ENCODE data around the gene SCYGR5.

The SCYGR5 gene

GRCh38 chr2:227654426-227654825 is 12.2 kb upstream of the SCYGR5 start:
- Histone ChIP-seq H3K27me3 (ENCODE audit: low read length) (no peaks in the 10 kb centered on the region), H3K79me2 (ENCODE audit: insufficient read depth, low read length) (no peaks in the 10 kb centered on the region), H2AFZ (ENCODE audit: low read depth, low read length, severe bottlenecking) (no peak overlapping the region), H3K4me3 (ENCODE audit: insufficient read depth, low read length, poor library complexity, severe bottlenecking) (no peak overlapping the region), H3K4me2 (ENCODE audit: low read depth, low read length, poor library complexity, severe bottlenecking) (no peak overlapping the region), H3K9ac (ENCODE audit: low read length) (no peak overlapping the region), H3K27ac (ENCODE audit: low read depth, low read length) (no peak overlapping the region), H3F3A (ENCODE audit: insufficient read depth) (no peaks in the 10 kb centered on the region), H3K9me2 (replicated peaks; ENCODE audit: insufficient read depth, low read length) (no peaks in the 10 kb centered on the region), H3K36me3 (ENCODE audit: low read length) (no peaks in the 10 kb centered on the region), H3K9me3 (ENCODE audit: insufficient read depth, low read length) (no peaks in the 10 kb centered on the region), H4K20me1 (ENCODE audit: low read depth, low read length) (no peaks in the 10 kb centered on the region)
- TF ChIP-seq CTCF (IDR thresholded peaks at IDR 0.05; ENCODE audit: insufficient read depth, low read length, poor library complexity, severe bottlenecking) (no peak), EZH2phosphoT487 (conservative IDR thresholded peaks at IDR 0.05; ENCODE audit: low read length) (no peak)

- H3K4me3 ChIP-seq (ENCODE audit: insufficient read depth, low read length, poor library complexity, severe bottlenecking), result no peak overlapping the region
- H3F3A ChIP-seq (ENCODE audit: insufficient read depth), result no peaks in the 10 kb centered on the region
- no peaks in the 10 kb centered on the region for H3K79me2 ChIP-seq (ENCODE audit: insufficient read depth, low read length)
- H3K27me3 ChIP-seq (ENCODE audit: low read length), result no peaks in the 10 kb centered on the region
- no peak overlapping the region for H3K9ac ChIP-seq (ENCODE audit: low read length)
- no peak overlapping the region for H3K4me2 ChIP-seq (ENCODE audit: low read depth, low read length, poor library complexity, severe bottlenecking)
- no peak overlapping the region for H3K27ac ChIP-seq (ENCODE audit: low read depth, low read length)
- no peaks in the 10 kb centered on the region for H3K9me3 ChIP-seq (ENCODE audit: insufficient read depth, low read length)
- no peaks in the 10 kb centered on the region for H3K9me2 ChIP-seq (replicated peaks; ENCODE audit: insufficient read depth, low read length)
- no peaks in the 10 kb centered on the region for H4K20me1 ChIP-seq (ENCODE audit: low read depth, low read length)
- H2AFZ ChIP-seq (ENCODE audit: low read depth, low read length, severe bottlenecking), result no peak overlapping the region
- no peaks in the 10 kb centered on the region for H3K36me3 ChIP-seq (ENCODE audit: low read length)
- TF ChIP-seq CTCF (IDR thresholded peaks at IDR 0.05; ENCODE audit: insufficient read depth, low read length, poor library complexity, severe bottlenecking) (no peak), EZH2phosphoT487 (conservative IDR thresholded peaks at IDR 0.05; ENCODE audit: low read length) (no peak)
Observed at GRCh38 chr2:227655454-227655853, 11.2 kb upstream of the SCYGR5 start.

GRCh38 chr2:227657199-227657845 is 9.3 kb upstream of the SCYGR5 start:
- H2AFZ ChIP-seq (ENCODE audit: low read depth, low read length, severe bottlenecking), result no peak overlapping the region
- no peaks in the 10 kb centered on the region for H3K9me3 ChIP-seq (ENCODE audit: insufficient read depth, low read length)
- H3K4me2 ChIP-seq (ENCODE audit: low read depth, low read length, poor library complexity, severe bottlenecking), result no peak overlapping the region
- H3K79me2 ChIP-seq (ENCODE audit: insufficient read depth, low read length), result no peaks in the 10 kb centered on the region
- H3K9ac ChIP-seq (ENCODE audit: low read length), result no peak overlapping the region
- H3K27me3 ChIP-seq (ENCODE audit: low read length), result no peaks in the 10 kb centered on the region
- no peaks in the 10 kb centered on the region for H4K20me1 ChIP-seq (ENCODE audit: low read depth, low read length)
- TF ChIP-seq EZH2phosphoT487 (conservative IDR thresholded peaks at IDR 0.05; ENCODE audit: low read length) (no peak), CTCF (IDR thresholded peaks at IDR 0.05; ENCODE audit: insufficient read depth, low read length, poor library complexity, severe bottlenecking) (no peak)
- no peak overlapping the region for H3K27ac ChIP-seq (ENCODE audit: low read depth, low read length)
- H3K4me3 ChIP-seq (ENCODE audit: insufficient read depth, low read length, poor library complexity, severe bottlenecking), result no peak overlapping the region
- H3K9me2 ChIP-seq (replicated peaks; ENCODE audit: insufficient read depth, low read length), result no peaks in the 10 kb centered on the region
- H3F3A ChIP-seq (ENCODE audit: insufficient read depth), result no peaks in the 10 kb centered on the region
- no peaks in the 10 kb centered on the region for H3K36me3 ChIP-seq (ENCODE audit: low read length)
